ENCODE results near the gene ZBTB26. TPM values are rescaled to one million over a fixed set of nuclear protein-coding genes. Genes with fewer than 3 reads are reported as not detected.

Gene ZBTB26
- total RNA-seq, 2 donors from 2014 or later = 2.0 to 4.7 TPM

DNA sequence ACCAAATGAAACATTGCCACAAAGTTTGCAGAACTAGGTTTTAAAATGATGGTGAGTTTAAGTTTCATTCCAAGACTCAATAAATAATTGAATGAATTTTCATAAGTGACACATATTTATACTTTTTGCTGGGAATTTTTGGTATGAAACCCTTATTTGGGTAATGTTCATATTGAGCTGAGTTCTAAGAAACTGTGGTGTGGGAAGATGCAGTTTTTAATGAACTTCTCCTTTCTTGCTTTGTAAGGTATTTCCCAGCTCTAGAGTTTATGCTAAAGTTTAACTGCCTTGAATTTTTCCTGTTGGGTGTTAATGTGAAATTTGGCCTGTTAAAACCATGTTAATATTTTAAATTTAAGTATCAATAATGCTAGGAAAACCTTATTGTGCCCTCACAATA, 24.6 kb upstream of the ZBTB26 start:
- Histone ChIP-seq H3K4me1 (peaks cover 35% of the 10 kb centered on the region), H3K27ac (no peak overlapping the region), H3K9me3 (no peaks in the 10 kb centered on the region), H3K36me3 (replicated peaks in 1 of 2; ENCODE audit: insufficient read depth in 1 of 2, low read depth in 2 of 2) (no peaks in the 10 kb centered on the region), H3K4me3 (no peak overlapping the region), H3K27me3 (no peaks in the 10 kb centered on the region)
- TF ChIP-seq POLR2A (IDR thresholded peaks at IDR 0.05) = no peak
- TF ChIP-seq, protein P1, sequence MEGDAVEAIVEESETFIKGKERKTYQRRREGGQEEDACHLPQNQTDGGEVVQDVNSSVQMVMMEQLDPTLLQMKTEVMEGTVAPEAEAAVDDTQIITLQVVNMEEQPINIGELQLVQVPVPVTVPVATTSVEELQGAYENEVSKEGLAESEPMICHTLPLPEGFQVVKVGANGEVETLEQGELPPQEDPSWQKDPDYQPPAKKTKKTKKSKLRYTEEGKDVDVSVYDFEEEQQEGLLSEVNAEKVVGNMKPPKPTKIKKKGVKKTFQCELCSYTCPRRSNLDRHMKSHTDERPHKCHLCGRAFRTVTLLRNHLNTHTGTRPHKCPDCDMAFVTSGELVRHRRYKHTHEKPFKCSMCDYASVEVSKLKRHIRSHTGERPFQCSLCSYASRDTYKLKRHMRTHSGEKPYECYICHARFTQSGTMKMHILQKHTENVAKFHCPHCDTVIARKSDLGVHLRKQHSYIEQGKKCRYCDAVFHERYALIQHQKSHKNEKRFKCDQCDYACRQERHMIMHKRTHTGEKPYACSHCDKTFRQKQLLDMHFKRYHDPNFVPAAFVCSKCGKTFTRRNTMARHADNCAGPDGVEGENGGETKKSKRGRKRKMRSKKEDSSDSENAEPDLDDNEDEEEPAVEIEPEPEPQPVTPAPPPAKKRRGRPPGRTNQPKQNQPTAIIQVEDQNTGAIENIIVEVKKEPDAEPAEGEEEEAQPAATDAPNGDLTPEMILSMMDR (IDR thresholded peaks at IDR 0.05) = no peak
- no peak for DNase-seq
- no peak for ATAC-seq
- intact Hi-C loops (cut with DNase I) = no loop called here

- peak; percentile 18 for ATAC-seq
These were observed 23.0 kb upstream of the ZBTB26 start for GRCh38 chr9:122954253-122954691.

DNA sequence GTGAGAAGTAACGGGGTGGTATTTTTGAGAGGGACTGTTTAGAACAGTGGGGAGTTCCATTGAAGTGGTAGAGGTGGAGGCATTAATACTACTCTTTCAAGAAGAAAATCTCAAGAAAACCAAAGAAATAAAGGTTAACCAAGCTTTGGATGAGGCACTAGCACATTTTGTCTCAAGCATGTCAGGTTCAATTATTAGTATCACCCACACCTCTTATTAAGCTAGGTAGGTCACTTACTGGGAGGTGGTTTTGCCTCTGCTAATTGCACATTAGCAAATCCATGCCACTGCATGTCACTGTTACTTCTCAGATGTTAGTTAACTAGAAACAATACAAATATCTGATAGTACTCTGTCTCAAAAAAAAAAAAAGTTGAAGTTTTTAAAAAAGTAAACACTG, 19.7 kb upstream of the ZBTB26 start:
- TF ChIP-seq, protein P1 (IDR thresholded peaks at IDR 0.05) = no peak
- no peak for TF ChIP-seq POLR2A (IDR thresholded peaks at IDR 0.05)
- no peaks in the 10 kb centered on the region for H3K27me3 ChIP-seq
- WGBS, 2 donors = 92 to 95% methylated on average over 1 of the region's 1 CpG
- ATAC-seq (no peak), DNase-seq (no peak)
- intact Hi-C loops (cut with DNase I) = no loop called here
- H3K4me1 ChIP-seq = peaks cover 56% of the 10 kb centered on the region
- no peaks in the 10 kb centered on the region for H3K9me3 ChIP-seq
- H3K4me3 ChIP-seq = no peak overlapping the region
- no peak overlapping the region for H3K27ac ChIP-seq
- H3K36me3 ChIP-seq (replicated peaks in 1 of 2; ENCODE audit: insufficient read depth in 1 of 2, low read depth in 2 of 2) = no peaks in the 10 kb centered on the region

More at GRCh38 chr9:122954253-122954691, 23.0 kb upstream of the ZBTB26 start:
- intact Hi-C loops (cut with DNase I) = no loop called here
- Histone ChIP-seq H3K27ac (peak overlapping the region in 2 of 4 donors; percentile 33 to 44), H3K4me3 (no peak overlapping the region), H3K27me3 (no peaks in the 10 kb centered on the region), H3K36me3 (replicated peaks in 1 of 2; ENCODE audit: insufficient read depth in 1 of 2, low read depth in 2 of 2) (no peaks in the 10 kb centered on the region), H3K4me1 (peaks cover 46% of the 10 kb centered on the region), H3K9me3 (no peaks in the 10 kb centered on the region)
- no peak for DNase-seq
- no peak for TF ChIP-seq POLR2A (IDR thresholded peaks at IDR 0.05)
- TF ChIP-seq, protein P1 (IDR thresholded peaks at IDR 0.05) = no peak

GRCh38 chr9:122950263-122950662, 19.0 kb upstream of the ZBTB26 start:
- Histone ChIP-seq H3K36me3 (replicated peaks in 1 of 2; ENCODE audit: insufficient read depth in 1 of 2, low read depth in 2 of 2) (no peaks in the 10 kb centered on the region), H3K9me3 (no peaks in the 10 kb centered on the region), H3K4me3 (no peak overlapping the region), H3K27me3 (no peaks in the 10 kb centered on the region), H3K27ac (no peak overlapping the region), H3K4me1 (peaks cover 56% of the 10 kb centered on the region)
- intact Hi-C loops (cut with DNase I) = no loop called here
- DNase-seq = no peak
- no peak for ATAC-seq
- TF ChIP-seq POLR2A (IDR thresholded peaks at IDR 0.05) = no peak
- TF ChIP-seq, protein P1 (IDR thresholded peaks at IDR 0.05) = no peak
- WGBS, 2 donors = 86 to 93% methylated on average over 3 of the region's 3 CpGs

- H3K9me3 ChIP-seq = no peaks in the 10 kb centered on the region
- 67 to 68% methylated on average over 1 of the region's 1 CpG for WGBS, 2 donors
- intact Hi-C loops (cut with DNase I) = no loop called here
- no peak overlapping the region for H3K4me3 ChIP-seq
- ATAC-seq (no peak), DNase-seq (no peak)
- no peaks in the 10 kb centered on the region for H3K36me3 ChIP-seq (replicated peaks in 1 of 2; ENCODE audit: insufficient read depth in 1 of 2, low read depth in 2 of 2)
- H3K27me3 ChIP-seq = no peaks in the 10 kb centered on the region
- TF ChIP-seq POLR2A (IDR thresholded peaks at IDR 0.05) = no peak
- TF ChIP-seq, protein P1 (IDR thresholded peaks at IDR 0.05) = no peak
- no peak overlapping the region for H3K27ac ChIP-seq
- H3K4me1 ChIP-seq = peaks cover 52% of the 10 kb centered on the region
These were observed 18.4 kb upstream of the ZBTB26 start for GRCh38 chr9:122949696-122950095.

Data from body of pancreas (tissue), 4 donors.